Endothelial cell of umbilical vein (primary cell): ENCODE results near the gene CSTA. TPM values are rescaled to one million over a fixed set of nuclear protein-coding genes. Genes with fewer than 3 reads are reported as not detected.

Source experiments
- BruUV-seq: library from RNA; stranded (reverse); fragments of 400-500 nt; replicated peaks from 2 replicates; lab custom pipeline; 2021; lab: Mats Ljungman, UMichigan
- CTCF ChIA-PET: fragments of 300-600, 350-600 bp; sonication (Branson Sonifier 250); formaldehyde crosslinking; loops from one replicate; lab custom pipeline; 2021; ENCODE audit warnings: antibody characterized with exemption, inconsistent platforms; lab: Charles Lee
- POLR2A ChIA-PET: fragments of 300-600, 350-600 bp; sonication (Branson Sonifier 250); formaldehyde crosslinking; loops from one replicate; lab custom pipeline; 2021; ENCODE audit warnings: antibody characterized with exemption, inconsistent platforms; lab: Charles Lee
- DNase-seq: peaks from one replicate; pipeline ENCODE4 v3.0.0-alpha.2; 2011; ENCODE audit warnings: low read depth, low spot score
- FAIRE-seq: peaks from 2 replicates; lab custom pipeline; 2011; peaks lifted over from hg19 to GRCh38; lab: Jason Lieb, UNC
- H2AFZ ChIP-seq: 2 replicates; pipeline ENCODE4 v1.6.0; 2012; ENCODE audit warnings: low read depth, low read length, control low read depth, inconsistent platforms
- H3K27ac ChIP-seq: 2 replicates; pipeline ENCODE4 v1.5.1; 2011; ENCODE audit warnings: low read depth, mild to moderate bottlenecking, control low read depth, low read length, moderate library complexity; ENCODE audit not compliant: insufficient read depth
- H3K27me3 ChIP-seq, 2 experiments: 2 replicates each; pipeline versions ENCODE4 v1.6.0 to v1.6.1; 2011; ENCODE audit warnings: low read length in 2 of 2, mixed read lengths in 1 of 2; ENCODE audit not compliant: control insufficient read depth in 2 of 2, insufficient read depth in 2 of 2
- H3K36me3 ChIP-seq, 2 experiments: 2 replicates in 1 of 2; 3 replicates in 1 of 2; pipeline ENCODE4 v1.5.1; 2011; ENCODE audit warnings: low read length in 2 of 2, mild to moderate bottlenecking in 1 of 2, moderate library complexity in 1 of 2; ENCODE audit not compliant: control insufficient read depth in 2 of 2, insufficient read depth in 2 of 2; ENCODE audit errors: extremely low read depth in 1 of 2
- H3K4me1 ChIP-seq: 3 replicates; pipeline ENCODE4 v1.5.1; 2011; ENCODE audit warnings: mild to moderate bottlenecking, low read length; ENCODE audit not compliant: control insufficient read depth, insufficient read depth; ENCODE audit errors: extremely low read depth
- H3K4me2 ChIP-seq: 2 replicates; pipeline ENCODE4 v1.6.1; 2011; ENCODE audit warnings: low read length, control low read depth, mixed read lengths; ENCODE audit not compliant: insufficient read depth
- H3K4me3 ChIP-seq, 3 experiments: fragments of 200-600 bp in 1 of 3; sonication (generic), shearing (Covaris generic) in 1 of 3; replicated peaks in 1 of 3; 2 replicates each; pipeline ENCODE4 v1.5.1; 2011 to 2016; ENCODE audit warnings: control low read depth in 3 of 3, low read length in 3 of 3, mild to moderate bottlenecking in 2 of 3, inconsistent platforms in 1 of 3, low read depth in 1 of 3, moderate library complexity in 1 of 3; ENCODE audit not compliant: insufficient read depth in 1 of 3
- H3K79me2 ChIP-seq: 2 replicates; pipeline ENCODE4 v1.6.0; 2012; ENCODE audit warnings: low read length, inconsistent platforms; ENCODE audit not compliant: control insufficient read depth, insufficient read depth
- H3K9ac ChIP-seq: replicated peaks from 2 replicates; pipeline ENCODE3; 2011; ENCODE audit warnings: low read length, control low read depth; ENCODE audit not compliant: insufficient read depth; ENCODE audit errors: extremely low read depth
- H3K9me1 ChIP-seq: replicated peaks from 3 replicates; pipeline ENCODE4 v1.6.0; 2011; ENCODE audit warnings: mild to moderate bottlenecking, low read length; ENCODE audit not compliant: control insufficient read depth, insufficient read depth; ENCODE audit errors: extremely low read depth
- H3K9me3 ChIP-seq: replicated peaks from 2 replicates; pipeline ENCODE4 v1.5.1; 2012; ENCODE audit warnings: low read length, inconsistent platforms; ENCODE audit not compliant: control insufficient read depth, insufficient read depth
- H4K20me1 ChIP-seq: replicated peaks from 2 replicates; pipeline ENCODE3; 2011; ENCODE audit warnings: mild to moderate bottlenecking, low read length; ENCODE audit not compliant: control insufficient read depth, insufficient read depth; ENCODE audit errors: extremely low read depth
- EZH2 ChIP-seq: IDR thresholded peaks from 2 replicates; pipeline ENCODE4 v1.6.1; 2012; ENCODE audit warnings: borderline replicate concordance, low read depth, mild to moderate bottlenecking, moderate library complexity, low read length, inconsistent platforms; ENCODE audit not compliant: severe bottlenecking
- FOS ChIP-seq: IDR thresholded peaks from 2 replicates; pipeline ENCODE4 v1.6.1; 2011; ENCODE audit warnings: mild to moderate bottlenecking, low read length, moderate library complexity, borderline replicate concordance; ENCODE audit not compliant: insufficient read depth
- GATA2 ChIP-seq: IDR thresholded peaks from 2 replicates; pipeline ENCODE4 v1.7.0; 2011; ENCODE audit warnings: low read depth, mild to moderate bottlenecking, moderate library complexity, mixed read lengths, low read length; ENCODE audit not compliant: insufficient read length, insufficient read depth
- JUN ChIP-seq: IDR thresholded peaks from 2 replicates; pipeline ENCODE4 v1.6.1; 2011; ENCODE audit warnings: borderline replicate concordance, low read depth; ENCODE audit not compliant: insufficient read length, insufficient read depth
- MYC ChIP-seq: IDR thresholded peaks from one replicate; pipeline ENCODE4 v1.6.1; 2011; ENCODE audit warnings: mild to moderate bottlenecking, low read depth, low read length
- POLR2A ChIP-seq: IDR thresholded peaks from 2 replicates; pipeline ENCODE4 v1.6.1; 2012; ENCODE audit warnings: low read depth, mild to moderate bottlenecking, control low read depth, low read length
- POLR2AphosphoS5 ChIP-seq: IDR thresholded peaks from 2 replicates; pipeline ENCODE4 v1.6.1; 2012; ENCODE audit warnings: low read depth, mild to moderate bottlenecking, control low read depth, low read length, moderate library complexity; ENCODE audit not compliant: insufficient read depth
- dilution Hi-C: fragments of 300-500 bp; cut with MboI; formaldehyde crosslinking; loops from one replicate; pipeline ENCODE4 v1.15.0; 2019; ENCODE audit warnings: low sequenced_read_pairs; ENCODE audit not compliant: extremely low pct_ligation_motif_present
- intact Hi-C: fragments of 100-400 bp; cut with micrococcal nuclease; formaldehyde crosslinking; loops from one replicate; pipeline ENCODE4 v1.10.0; 2022
- polyA plus RNA-seq, 4 experiments: library from polyadenylated mRNA; depleted of rRNA in 3 of 4; stranded (reverse) in 3 of 4; unstranded in 1 of 4; fragments of >200 nt; gene quantifications; 2 replicates each; pipeline versions ENCODE4 v1.2.1 to v1.2.3, GENCODE V29; 2011 to 2012; ENCODE audit warnings: missing spikeins in 1 of 4
- total RNA-seq: library from RNA; stranded (reverse); gene quantifications from 2 replicates; pipeline ENCODE4 v1.2.3, GENCODE V29; 2021
- TF ChIP-seq, protein P1 (sequence below): IDR thresholded peaks from 2 replicates; pipeline ENCODE4 v1.6.1; 2011; ENCODE audit not compliant: insufficient read depth, insufficient read length
- TF ChIP-seq, protein P2 (sequence below), 2 donors: IDR thresholded peaks; 1 replicate in 1 of 2; 2 replicates in 1 of 2; pipeline ENCODE4 v1.5.1; 2011; ENCODE audit warnings: low read length in 2 of 2, mild to moderate bottlenecking in 2 of 2, moderate library complexity in 2 of 2, control low read depth in 1 of 2, inconsistent platforms in 1 of 2, low read depth in 1 of 2; ENCODE audit not compliant: insufficient read depth in 1 of 2; ENCODE audit errors: extremely low read depth in 1 of 2

The CSTA gene
- total and polyA plus RNA-seq, 2 donors (not counting 3 experiments of a cell fraction or from before 2014, with no cell fraction given): not detected

DNA sequence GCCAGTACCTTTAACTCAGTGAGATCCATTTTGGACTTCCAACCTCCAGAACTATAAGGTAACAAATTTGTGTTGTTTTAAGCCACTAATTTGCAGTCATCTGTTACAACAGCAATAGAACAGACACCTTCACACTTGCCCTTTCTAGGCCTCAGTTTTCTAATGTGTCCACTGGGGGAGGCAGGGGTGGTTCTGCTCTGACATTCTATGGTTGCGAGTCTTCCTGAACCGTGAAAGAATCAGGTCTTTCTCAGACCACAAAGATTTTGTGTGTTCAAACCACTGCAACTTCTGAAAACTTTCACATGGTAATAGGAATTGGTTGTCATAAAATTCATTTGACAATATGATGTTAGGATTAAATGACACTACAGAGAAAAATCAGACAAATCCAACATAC lies 26.8 kb upstream of the CSTA start:
- dilution Hi-C loops: no loop called here
- BruUV-seq: no TSS peak

More for the DNA sequence above, 26.8 kb upstream of the CSTA start:
- Histone ChIP-seq H2AFZ (no peak overlapping the region), H3K36me3 (no peaks in the 10 kb centered on the region), H3K79me2 (no peaks in the 10 kb centered on the region), H3K4me1 (no peaks in the 10 kb centered on the region), H3K9me1 (no peaks in the 10 kb centered on the region), H3K9ac (no peak overlapping the region), H3K4me2 (no peak overlapping the region), H3K4me3 (no peak overlapping the region), H3K9me3 (no peaks in the 10 kb centered on the region), H4K20me1 (no peaks in the 10 kb centered on the region), H3K27ac (no peak overlapping the region), H3K27me3 (peaks cover 0 to 1% of the 10 kb centered on the region in 2 experiments)
- ChIA-PET POLR2A (no interaction called here), CTCF (no interaction called here)
- intact Hi-C loops: no loop called here
- FAIRE-seq (no peak), DNase-seq (no peak)
- TF ChIP-seq JUN (no peak), EZH2 (no peak), GATA2 (no peak), MYC (no peak), FOS (no peak), POLR2A (no peak), POLR2AphosphoS5 (no peak)
- TF ChIP-seq, protein P1, sequence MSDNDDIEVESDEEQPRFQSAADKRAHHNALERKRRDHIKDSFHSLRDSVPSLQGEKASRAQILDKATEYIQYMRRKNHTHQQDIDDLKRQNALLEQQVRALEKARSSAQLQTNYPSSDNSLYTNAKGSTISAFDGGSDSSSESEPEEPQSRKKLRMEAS: no peak
- TF ChIP-seq, protein P2, sequence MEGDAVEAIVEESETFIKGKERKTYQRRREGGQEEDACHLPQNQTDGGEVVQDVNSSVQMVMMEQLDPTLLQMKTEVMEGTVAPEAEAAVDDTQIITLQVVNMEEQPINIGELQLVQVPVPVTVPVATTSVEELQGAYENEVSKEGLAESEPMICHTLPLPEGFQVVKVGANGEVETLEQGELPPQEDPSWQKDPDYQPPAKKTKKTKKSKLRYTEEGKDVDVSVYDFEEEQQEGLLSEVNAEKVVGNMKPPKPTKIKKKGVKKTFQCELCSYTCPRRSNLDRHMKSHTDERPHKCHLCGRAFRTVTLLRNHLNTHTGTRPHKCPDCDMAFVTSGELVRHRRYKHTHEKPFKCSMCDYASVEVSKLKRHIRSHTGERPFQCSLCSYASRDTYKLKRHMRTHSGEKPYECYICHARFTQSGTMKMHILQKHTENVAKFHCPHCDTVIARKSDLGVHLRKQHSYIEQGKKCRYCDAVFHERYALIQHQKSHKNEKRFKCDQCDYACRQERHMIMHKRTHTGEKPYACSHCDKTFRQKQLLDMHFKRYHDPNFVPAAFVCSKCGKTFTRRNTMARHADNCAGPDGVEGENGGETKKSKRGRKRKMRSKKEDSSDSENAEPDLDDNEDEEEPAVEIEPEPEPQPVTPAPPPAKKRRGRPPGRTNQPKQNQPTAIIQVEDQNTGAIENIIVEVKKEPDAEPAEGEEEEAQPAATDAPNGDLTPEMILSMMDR (IDR thresholded peaks at IDR 0.05; ENCODE audit: extremely low read depth in 1 of 2, insufficient read depth in 1 of 2, low read depth in 1 of 2, low read length in 2 of 2): no peak
